Erythroblast (primary cell): ENCODE data around the gene LINGO3.
"Not testable (repeated sequence)": the region's sequence is repeated elsewhere in the genome, so short reads cannot be mapped to it uniquely, and the experiment has no call there.

Experiments used
- DNase-seq, 2 experiments: peaks; one replicate each; lab custom pipeline; 2025; lab: John Stamatoyannopoulos, UW
- GATA1 ChIP-seq: IDR thresholded peaks from 2 replicates; pipeline ENCODE4 v1.6.1; 2011; ENCODE audit warnings: low read depth, mild to moderate bottlenecking, control low read depth, low read length, moderate library complexity
- POLR2A ChIP-seq: IDR thresholded peaks from 2 replicates; pipeline ENCODE4 v1.6.1; 2011; ENCODE audit warnings: mild to moderate bottlenecking, low read length

LINGO3 gene

GRCh38 chr19:2291185-2291751, 16.7 kb downstream of the LINGO3 start:
- DNase-seq: no peak
- no peak for TF ChIP-seq POLR2A
- no peak for TF ChIP-seq GATA1

DNA sequence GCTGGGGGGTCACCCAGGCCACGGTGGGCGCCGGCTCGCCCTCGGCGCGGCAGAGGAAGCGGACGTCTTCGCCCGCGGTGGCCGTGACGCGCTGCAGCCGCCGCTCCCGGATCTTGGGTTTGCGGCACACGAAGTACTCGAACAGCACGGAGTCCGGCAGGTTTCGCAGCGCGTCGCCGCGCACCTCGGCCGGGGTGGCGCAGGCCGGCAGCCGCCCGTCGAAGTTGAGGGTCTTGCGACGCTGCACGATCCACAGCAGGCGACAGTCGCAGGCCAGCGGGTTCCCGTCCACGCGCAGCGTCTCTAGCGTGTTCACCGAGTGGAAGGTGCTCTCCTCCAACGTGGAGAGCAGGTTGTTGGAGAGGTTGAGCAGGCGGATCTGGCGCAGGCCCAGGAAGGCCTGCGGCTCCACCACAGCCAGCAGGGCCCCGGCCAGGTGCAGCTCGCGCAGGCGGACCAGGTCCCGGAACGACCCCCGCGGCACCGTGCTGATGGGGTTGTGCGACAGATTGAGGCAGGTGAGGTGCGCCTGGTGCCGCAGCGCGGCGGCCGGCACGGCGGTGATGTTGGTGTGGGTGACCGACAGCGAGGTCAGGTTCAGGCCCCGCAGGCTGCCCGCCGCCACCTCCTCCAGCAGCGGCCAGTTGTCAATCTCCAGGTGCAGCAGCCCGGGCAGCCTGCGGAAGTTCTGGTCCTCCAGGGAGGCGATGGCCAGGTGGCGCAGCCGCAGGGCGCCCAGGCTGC, 17.3 kb downstream of the LINGO3 start:
- DNase-seq: no peak
- TF ChIP-seq GATA1 (no peak), POLR2A (no peak)

DNA sequence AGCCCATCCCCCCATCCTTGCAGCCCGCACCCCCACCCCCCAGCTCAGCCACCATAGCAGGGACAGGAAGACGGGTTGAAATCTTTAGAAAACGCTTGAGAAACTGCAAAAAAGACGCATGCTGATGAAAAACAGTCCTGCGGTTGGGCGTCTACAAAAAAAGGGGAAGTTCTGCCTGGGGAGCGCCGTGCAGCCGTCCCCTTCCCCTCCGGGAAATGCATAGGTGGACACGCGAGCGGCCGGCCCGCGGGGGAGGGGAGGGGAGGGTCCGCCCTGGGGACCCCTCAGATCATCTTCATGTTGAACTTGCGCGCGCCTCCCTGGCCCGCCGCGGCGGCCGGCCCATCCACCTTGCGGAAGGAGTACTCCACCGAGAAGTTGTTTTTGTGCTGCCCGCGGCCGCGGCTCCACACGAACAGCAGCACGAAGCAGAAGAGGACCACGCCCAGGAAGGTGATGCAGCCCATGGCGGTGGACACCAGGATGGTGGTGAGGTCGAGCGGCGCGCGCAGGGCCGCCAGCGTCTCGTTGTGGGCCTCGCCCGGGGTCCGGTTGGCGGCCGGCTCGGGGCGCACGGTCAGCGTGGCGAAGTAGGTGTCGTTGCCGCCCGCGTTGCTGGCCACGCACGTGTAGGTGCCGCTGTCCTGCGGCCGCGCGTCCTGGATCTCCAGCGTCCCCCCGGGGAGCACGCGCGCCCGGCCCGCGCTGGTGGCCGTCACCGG, 18.1 kb downstream of the LINGO3 start:
- no peak for DNase-seq
- TF ChIP-seq POLR2A (no peak), GATA1 (no peak)

- DNase-seq: no peak
- TF ChIP-seq POLR2A: no peak
- no peak for TF ChIP-seq GATA1
Measured at GRCh38 chr19:2288818-2289713, 18.9 kb downstream of the LINGO3 start.

DNA sequence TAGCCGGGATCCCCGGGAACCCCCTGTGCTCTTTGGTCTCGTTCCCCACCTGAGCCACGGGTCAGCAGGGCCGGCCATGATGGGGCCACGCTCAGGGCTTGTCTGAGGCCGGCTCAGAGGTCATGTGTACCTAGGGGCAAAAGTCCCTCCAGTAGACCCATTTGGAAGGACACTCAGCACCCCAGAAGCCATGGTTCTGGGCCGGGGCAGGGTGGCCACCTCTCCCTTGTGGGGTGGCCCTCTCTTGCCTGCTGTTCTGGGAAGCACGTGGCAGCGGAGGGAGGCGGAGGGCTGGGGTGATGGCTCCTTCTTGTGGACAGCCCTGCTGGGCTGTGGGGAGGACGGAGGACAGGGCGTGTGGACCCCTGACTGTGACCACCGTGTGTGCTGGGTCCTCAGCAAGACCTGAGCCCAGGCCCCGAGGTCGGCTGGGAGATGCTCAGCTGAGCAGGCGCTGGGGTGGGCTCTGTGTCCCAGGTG, 19.6 kb downstream of the LINGO3 start:
- TF ChIP-seq POLR2A (no peak), GATA1 (no peak)
- DNase-seq: no peak

GRCh38 chr19:2287585-2288337, 20.2 kb downstream of the LINGO3 start:
- TF ChIP-seq POLR2A (no peak), GATA1 (no peak)
- DNase-seq: no peak

GRCh38 chr19:2286402-2287140, 21.4 kb downstream of the LINGO3 start:
- no peak for TF ChIP-seq POLR2A
- TF ChIP-seq GATA1: no peak
- no peak for DNase-seq

GRCh38 chr19:2283835-2284507, 24.0 kb downstream of the LINGO3 start:
- DNase-seq: no peak
- TF ChIP-seq POLR2A (no peak), GATA1 (no peak)

DNA sequence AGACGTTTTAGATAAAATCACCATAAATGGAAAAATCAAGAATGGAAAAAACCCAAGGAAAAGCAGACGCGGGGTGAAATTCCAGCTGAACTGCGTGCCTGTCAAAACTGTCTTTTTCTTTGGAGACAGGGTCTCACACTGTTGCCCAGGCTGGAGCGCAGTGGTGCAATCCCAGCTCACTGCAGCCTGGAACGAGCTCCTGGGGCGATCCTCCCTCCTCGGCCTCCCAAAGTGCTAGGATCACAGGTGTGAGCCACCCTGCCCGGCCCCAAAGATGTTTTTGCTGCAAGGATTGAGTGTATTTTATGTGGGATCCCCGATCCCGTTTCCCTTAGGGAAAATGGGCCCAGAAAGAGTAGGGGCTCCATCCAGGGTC, 25.1 kb downstream of the LINGO3 start:
- TF ChIP-seq POLR2A: no peak
- TF ChIP-seq GATA1: no peak
- DNase-seq: no peak

GRCh38 chr19:2282062-2282861, 25.7 kb downstream of the LINGO3 start, which contains the start of gene PEAK3:
TSS of gene PEAK3 (minus strand) at chr19:2282175. CDS start at chr19:2280931, 1,244 bp downstream.
- TF ChIP-seq POLR2A: no peak
- no peak for TF ChIP-seq GATA1
- no peak for DNase-seq

DNA sequence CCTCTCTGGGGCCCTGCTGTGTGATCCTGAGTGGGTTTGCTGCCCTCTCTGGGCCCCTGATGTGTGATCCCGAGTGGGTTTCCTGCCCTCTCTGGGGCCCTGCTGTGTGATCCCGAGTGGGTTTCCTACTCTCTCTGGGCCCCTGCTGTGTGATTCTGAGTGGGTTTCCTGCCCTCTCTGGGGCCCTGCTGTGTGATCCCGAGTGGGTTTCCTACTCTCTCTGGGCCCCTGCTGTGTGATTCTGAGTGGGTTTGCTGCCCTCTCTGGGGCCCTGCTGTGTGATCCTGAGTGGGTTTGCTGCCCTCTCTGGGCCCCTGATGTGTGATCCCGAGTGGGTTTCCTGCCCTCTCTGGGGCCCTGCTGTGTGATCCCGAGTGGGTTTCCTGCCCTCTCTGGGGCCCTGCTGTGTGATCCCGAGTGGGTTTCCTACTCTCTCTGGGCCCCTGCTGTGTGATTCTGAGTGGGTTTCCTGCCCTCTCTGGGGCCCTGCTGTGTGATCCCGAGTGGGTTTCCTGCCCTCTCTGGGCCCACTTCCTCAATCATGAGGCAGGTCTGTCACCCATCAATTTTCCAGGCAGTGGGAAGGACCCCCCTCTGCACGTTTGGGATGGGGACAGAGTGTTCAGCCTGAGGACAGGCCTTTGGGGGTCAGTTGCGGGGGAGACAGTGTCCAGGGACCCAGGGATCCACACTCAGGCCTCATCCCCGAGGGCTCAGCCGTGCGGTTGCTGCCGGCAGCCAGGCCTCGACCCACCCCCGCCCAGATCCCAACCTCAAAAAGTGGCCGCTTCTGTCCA, 26.5 kb downstream of the LINGO3 start:
- not testable (repeated sequence) for DNase-seq
